H9 (cell line): ENCODE measurements around the gene TSR1. TPM values are rescaled to one million over a fixed set of nuclear protein-coding genes. Genes with fewer than 3 reads are reported as not detected.

Experiments used
- DNase-seq: peaks from one replicate; pipeline ENCODE4 v3.0.0-alpha.2; 2017
- H2AFZ ChIP-seq: one replicate; pipeline ENCODE4 v1.6.1; 2013; ENCODE audit warnings: mild to moderate bottlenecking, low read length, control low read depth, moderate library complexity
- H2AK5ac ChIP-seq: 2 replicates; pipeline ENCODE4 v1.6.1; 2013; ENCODE audit warnings: low read length, control low read depth, mixed read lengths; ENCODE audit not compliant: insufficient read length
- H2BK120ac ChIP-seq: one replicate; pipeline ENCODE4 v1.6.1; 2013; ENCODE audit warnings: low read depth, mild to moderate bottlenecking, low read length, control low read depth, inconsistent platforms; ENCODE audit not compliant: poor library complexity, severe bottlenecking
- H2BK12ac ChIP-seq: 2 replicates; pipeline ENCODE4 v1.6.1; 2013; ENCODE audit warnings: low read length, control low read depth, mixed read lengths, low read depth; ENCODE audit not compliant: insufficient read length
- H2BK15ac ChIP-seq: 2 replicates; pipeline ENCODE4 v1.6.1; 2013; ENCODE audit warnings: low read depth, low read length, control low read depth
- H2BK20ac ChIP-seq: one replicate; pipeline ENCODE4 v1.6.1; 2013; ENCODE audit warnings: low read depth, mild to moderate bottlenecking, low read length, control low read depth, inconsistent platforms; ENCODE audit not compliant: poor library complexity, severe bottlenecking
- H2BK5ac ChIP-seq: 2 replicates; pipeline ENCODE4 v1.6.1; 2013; ENCODE audit warnings: low read length, control low read depth, mixed read lengths; ENCODE audit not compliant: insufficient read length
- H3K14ac ChIP-seq: 2 replicates; pipeline ENCODE4 v1.6.1; 2013; ENCODE audit warnings: low read length, control low read depth; ENCODE audit not compliant: insufficient read depth
- H3K18ac ChIP-seq: 2 replicates; pipeline ENCODE4 v1.6.1; 2013; ENCODE audit warnings: low read depth, mild to moderate bottlenecking, mixed read lengths, low read length, control low read depth; ENCODE audit not compliant: insufficient read length
- H3K23ac ChIP-seq: 2 replicates; pipeline ENCODE4 v1.6.1; 2013; ENCODE audit warnings: low read length, control low read depth, mixed read lengths, low read depth; ENCODE audit not compliant: insufficient read length
- H3K23me2 ChIP-seq: 2 replicates; pipeline ENCODE4 v1.6.1; 2013; ENCODE audit warnings: low read depth, mild to moderate bottlenecking, mixed read lengths, low read length, control low read depth; ENCODE audit not compliant: insufficient read length, poor library complexity, severe bottlenecking
- H3K27ac ChIP-seq: 2 replicates; pipeline ENCODE4 v1.5.1; 2013; ENCODE audit warnings: low read length, control low read depth, mixed read lengths, low read depth; ENCODE audit not compliant: insufficient read length
- H3K27me3 ChIP-seq: 2 replicates; pipeline ENCODE4 v1.6.1; 2013; ENCODE audit warnings: low read length, control low read depth, inconsistent platforms; ENCODE audit not compliant: insufficient read depth
- H3K4ac ChIP-seq: 2 replicates; pipeline ENCODE4 v1.6.1; 2013; ENCODE audit warnings: low read depth, mild to moderate bottlenecking, control low read depth, inconsistent platforms, low read length, moderate library complexity
- H3K4me1 ChIP-seq: 2 replicates; pipeline ENCODE4 v1.6.1; 2013; ENCODE audit warnings: low read length, control low read depth, inconsistent platforms; ENCODE audit not compliant: insufficient read depth
- H3K4me2 ChIP-seq: 2 replicates; pipeline ENCODE4 v1.6.1; 2013; ENCODE audit warnings: low read length, control low read depth, mixed read lengths; ENCODE audit not compliant: insufficient read length, insufficient read depth
- H3K56ac ChIP-seq: 2 replicates; pipeline ENCODE4 v1.6.1; 2013; ENCODE audit warnings: low read depth, mild to moderate bottlenecking, mixed read lengths, low read length, control low read depth; ENCODE audit not compliant: insufficient read length
- H3K79me1 ChIP-seq: 2 replicates; pipeline ENCODE4 v1.6.1; 2013; ENCODE audit warnings: low read depth, mild to moderate bottlenecking, moderate library complexity, low read length, control low read depth, inconsistent platforms; ENCODE audit not compliant: insufficient read depth, poor library complexity, severe bottlenecking
- H3K79me2 ChIP-seq: 2 replicates; pipeline ENCODE4 v1.6.1; 2013; ENCODE audit warnings: low read length, control low read depth, inconsistent platforms; ENCODE audit not compliant: insufficient read depth
- H3K9ac ChIP-seq: 2 replicates; pipeline ENCODE4 v1.6.1; 2013; ENCODE audit warnings: low read length, control low read depth, mixed read lengths; ENCODE audit not compliant: insufficient read length; ENCODE audit errors: extremely low read depth
- H3K9me3 ChIP-seq: one replicate; pipeline ENCODE4 v1.6.1; 2013; ENCODE audit warnings: low read depth, low read length, inconsistent platforms; ENCODE audit not compliant: control insufficient read depth
- H3T11ph ChIP-seq: one replicate; pipeline ENCODE4 v1.6.1; 2013; ENCODE audit warnings: mild to moderate bottlenecking, low read length, control low read depth, inconsistent platforms
- H4K20me1 ChIP-seq: one replicate; pipeline ENCODE4 v1.6.1; 2013; ENCODE audit not compliant: control insufficient read depth, insufficient read length, insufficient read depth
- H4K5ac ChIP-seq: 2 replicates; pipeline ENCODE4 v1.6.1; 2013; ENCODE audit warnings: low read depth, mild to moderate bottlenecking, mixed read lengths, low read length, control low read depth; ENCODE audit not compliant: insufficient read length
- H4K8ac ChIP-seq: replicated peaks from 2 replicates; pipeline ENCODE4 v1.6.1; 2013; ENCODE audit warnings: low read length, control low read depth, mixed read lengths, low read depth; ENCODE audit not compliant: insufficient read length
- H4K91ac ChIP-seq: 2 replicates; pipeline ENCODE4 v1.6.1; 2013; ENCODE audit warnings: low read depth, mild to moderate bottlenecking, moderate library complexity, mixed read lengths, low read length, control low read depth; ENCODE audit not compliant: insufficient read length
- H3K27ac Mint-ChIP-seq, 3 experiments: 2 replicates in 2 of 3; 3 replicates in 1 of 3; pipeline ENCODE4 v1.8.0; 2020 to 2021; ENCODE audit warnings: mixed read lengths in 3 of 3, mild to moderate bottlenecking in 1 of 3, moderate library complexity in 1 of 3
- H3K27me3 Mint-ChIP-seq: 2 replicates; pipeline ENCODE4 v1.8.0; 2021; ENCODE audit warnings: low read depth, mild to moderate bottlenecking, moderate library complexity, mixed read lengths
- H3K36me3 Mint-ChIP-seq, 3 experiments: 2 replicates in 2 of 3; 3 replicates in 1 of 3; pipeline ENCODE4 v1.8.0; 2020 to 2021; ENCODE audit warnings: low read depth in 3 of 3, mixed read lengths in 3 of 3; ENCODE audit not compliant: insufficient read depth in 1 of 3
- H3K4me1 Mint-ChIP-seq, 2 experiments: 2 replicates each; pipeline ENCODE4 v1.8.0; 2020; ENCODE audit warnings: mixed read lengths in 2 of 2
- H3K4me3 Mint-ChIP-seq, 2 experiments: 2 replicates in 1 of 2; 3 replicates in 1 of 2; pipeline ENCODE4 v1.8.0; 2020 to 2021; ENCODE audit warnings: mild to moderate bottlenecking in 2 of 2, mixed read lengths in 2 of 2, moderate library complexity in 1 of 2
- H3K9me3 Mint-ChIP-seq, 2 experiments: 2 replicates in 1 of 2; 3 replicates in 1 of 2; pipeline ENCODE4 v1.8.0; 2020; ENCODE audit warnings: mild to moderate bottlenecking in 2 of 2, mixed read lengths in 2 of 2, moderate library complexity in 1 of 2
- WGBS: extraction: QIAGEN DNeasy Blood & Tissue Kit; methylation state at CpG from one replicate; pipeline ENCODE4 v1.1.7; 2013; ENCODE audit warnings: missing lambda C conversion rate, low lambda C conversion rate, mixed read lengths; ENCODE audit not compliant: insufficient read length; ENCODE audit errors: extremely low coverage; 5-methylcytosine and 5-hydroxymethylcytosine counted together
- total RNA-seq: library from RNA; stranded (reverse); gene quantifications from 2 replicates; pipeline ENCODE4 v1.2.1, GENCODE V29; 2021
- TF ChIP-seq, protein P1 (sequence below): fragments of 200-600 bp; sonication (generic); conservative IDR thresholded peaks from 3 replicates; pipeline ENCODE4 v1.8.0; 2021; ENCODE audit warnings: antibody characterized with exemption, mild to moderate bottlenecking

Gene TSR1
- total RNA-seq, 1 experiment from 2014 or later = 81.1 TPM

DNA sequence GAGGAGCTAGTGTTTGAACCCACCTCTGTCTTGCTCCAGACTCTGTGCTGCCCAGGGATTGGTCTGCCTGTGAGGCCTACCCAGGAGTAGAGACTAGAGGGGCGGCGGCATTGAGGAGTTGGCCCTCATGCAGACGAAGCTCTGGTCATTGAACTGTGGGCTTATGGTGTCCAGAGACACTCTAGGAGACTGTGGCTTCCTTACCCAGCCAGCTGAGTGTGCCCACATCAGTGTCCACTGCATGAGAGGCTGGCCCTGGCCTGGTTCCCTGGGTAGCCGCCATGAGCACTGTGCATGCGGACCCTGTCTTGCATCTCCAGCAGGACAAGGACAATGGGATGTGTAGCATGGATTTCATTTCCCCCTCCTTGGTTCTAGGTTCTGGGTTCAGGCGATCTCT is 15.0 kb upstream of the TSR1 start:
- Histone ChIP-seq H4K8ac (no peak overlapping the region), H2AFZ (no peak overlapping the region), H3K14ac (no peak overlapping the region), H3K4me1 (peaks cover 4% of the 10 kb centered on the region), H3T11ph (no peak overlapping the region), H4K5ac (no peak overlapping the region), H3K56ac (no peak overlapping the region), H3K23me2 (peaks cover 5% of the 10 kb centered on the region), H2BK12ac (no peak overlapping the region), H3K23ac (no peak overlapping the region), H2BK15ac (no peak overlapping the region), H3K79me1 (no peaks in the 10 kb centered on the region), H3K27me3 (no peaks in the 10 kb centered on the region), H2BK20ac (no peak overlapping the region), H3K27ac (no peak overlapping the region), H2BK5ac (no peak overlapping the region), H3K79me2 (no peaks in the 10 kb centered on the region; the same call in 1 of the 2 replicates), H4K91ac (no peak overlapping the region), H2BK120ac (no peak overlapping the region), H3K4me2 (no peak overlapping the region), H3K18ac (no peak overlapping the region), H3K4ac (no peak overlapping the region), H3K9me3 (no peaks in the 10 kb centered on the region), H2AK5ac (no peak overlapping the region), H4K20me1 (no peaks in the 10 kb centered on the region), H3K9ac (no peak overlapping the region)
- WGBS = no CpG with 5 or more reads among the region's 6 CpGs
- TF ChIP-seq, protein P1, sequence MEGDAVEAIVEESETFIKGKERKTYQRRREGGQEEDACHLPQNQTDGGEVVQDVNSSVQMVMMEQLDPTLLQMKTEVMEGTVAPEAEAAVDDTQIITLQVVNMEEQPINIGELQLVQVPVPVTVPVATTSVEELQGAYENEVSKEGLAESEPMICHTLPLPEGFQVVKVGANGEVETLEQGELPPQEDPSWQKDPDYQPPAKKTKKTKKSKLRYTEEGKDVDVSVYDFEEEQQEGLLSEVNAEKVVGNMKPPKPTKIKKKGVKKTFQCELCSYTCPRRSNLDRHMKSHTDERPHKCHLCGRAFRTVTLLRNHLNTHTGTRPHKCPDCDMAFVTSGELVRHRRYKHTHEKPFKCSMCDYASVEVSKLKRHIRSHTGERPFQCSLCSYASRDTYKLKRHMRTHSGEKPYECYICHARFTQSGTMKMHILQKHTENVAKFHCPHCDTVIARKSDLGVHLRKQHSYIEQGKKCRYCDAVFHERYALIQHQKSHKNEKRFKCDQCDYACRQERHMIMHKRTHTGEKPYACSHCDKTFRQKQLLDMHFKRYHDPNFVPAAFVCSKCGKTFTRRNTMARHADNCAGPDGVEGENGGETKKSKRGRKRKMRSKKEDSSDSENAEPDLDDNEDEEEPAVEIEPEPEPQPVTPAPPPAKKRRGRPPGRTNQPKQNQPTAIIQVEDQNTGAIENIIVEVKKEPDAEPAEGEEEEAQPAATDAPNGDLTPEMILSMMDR = no peak
- DNase-seq = no peak
- Mint-ChIP-seq H3K4me3 (no peak overlapping the region), H3K36me3 (peaks cover 0 to 9% (median 0%) of the 10 kb centered on the region in 3 experiments; a peak in 2 of 7 replicates), H3K27ac (no peak overlapping the region), H3K27me3 (no peaks in the 10 kb centered on the region), H3K4me1 (peaks cover 16 to 34% of the 10 kb centered on the region in 2 experiments), H3K9me3 (no peaks in the 10 kb centered on the region)
